C4-2B (cell line): ENCODE results near the gene GRM7.

Source experiments
- H3K27ac ChIP-seq: fragments of 450-650 bp; 2 replicates; pipeline ENCODE4 v1.5.1; 2017
- ZFX ChIP-seq: fragments of 450-650 bp; IDR thresholded peaks from 2 replicates; pipeline ENCODE4 v1.6.1; 2017
- TF ChIP-seq, protein P1 (sequence below): fragments of 450-650 bp; conservative IDR thresholded peaks from 2 replicates; pipeline ENCODE4 v1.5.1; 2017; ENCODE audit warnings: mild to moderate bottlenecking

The GRM7 gene

DNA sequence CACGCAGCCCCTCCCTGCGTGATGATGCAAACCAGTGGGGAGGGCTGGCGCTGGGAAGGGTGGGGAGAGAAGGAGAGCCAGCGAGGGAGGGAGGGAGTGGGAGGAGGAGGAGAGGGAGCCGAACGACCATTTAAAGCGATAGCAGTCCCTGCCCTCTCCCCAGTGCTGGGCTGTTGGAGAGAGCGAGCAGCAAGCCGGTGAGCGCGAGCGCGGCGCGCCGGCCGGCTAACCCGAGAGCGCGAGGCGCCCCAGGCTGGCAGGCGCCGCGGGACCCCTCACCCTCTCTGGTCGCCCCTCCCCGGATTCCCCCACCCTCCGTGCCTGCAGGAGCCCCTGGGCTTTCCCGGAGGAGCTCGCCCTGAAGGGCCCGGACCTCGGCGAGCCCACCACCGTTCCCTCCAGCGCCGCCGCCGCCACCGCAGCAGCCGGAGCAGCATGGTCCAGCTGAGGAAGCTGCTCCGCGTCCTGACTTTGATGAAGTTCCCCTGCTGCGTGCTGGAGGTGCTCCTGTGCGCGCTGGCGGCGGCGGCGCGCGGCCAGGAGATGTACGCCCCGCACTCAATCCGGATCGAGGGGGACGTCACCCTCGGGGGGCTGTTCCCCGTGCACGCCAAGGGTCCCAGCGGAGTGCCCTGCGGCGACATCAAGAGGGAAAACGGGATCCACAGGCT, at the start of gene GRM7:
TSS of gene GRM7 (plus strand) at position 162 of the 671 bp plus-strand sequence.
- no peak for TF ChIP-seq ZFX
- TF ChIP-seq, protein P1, sequence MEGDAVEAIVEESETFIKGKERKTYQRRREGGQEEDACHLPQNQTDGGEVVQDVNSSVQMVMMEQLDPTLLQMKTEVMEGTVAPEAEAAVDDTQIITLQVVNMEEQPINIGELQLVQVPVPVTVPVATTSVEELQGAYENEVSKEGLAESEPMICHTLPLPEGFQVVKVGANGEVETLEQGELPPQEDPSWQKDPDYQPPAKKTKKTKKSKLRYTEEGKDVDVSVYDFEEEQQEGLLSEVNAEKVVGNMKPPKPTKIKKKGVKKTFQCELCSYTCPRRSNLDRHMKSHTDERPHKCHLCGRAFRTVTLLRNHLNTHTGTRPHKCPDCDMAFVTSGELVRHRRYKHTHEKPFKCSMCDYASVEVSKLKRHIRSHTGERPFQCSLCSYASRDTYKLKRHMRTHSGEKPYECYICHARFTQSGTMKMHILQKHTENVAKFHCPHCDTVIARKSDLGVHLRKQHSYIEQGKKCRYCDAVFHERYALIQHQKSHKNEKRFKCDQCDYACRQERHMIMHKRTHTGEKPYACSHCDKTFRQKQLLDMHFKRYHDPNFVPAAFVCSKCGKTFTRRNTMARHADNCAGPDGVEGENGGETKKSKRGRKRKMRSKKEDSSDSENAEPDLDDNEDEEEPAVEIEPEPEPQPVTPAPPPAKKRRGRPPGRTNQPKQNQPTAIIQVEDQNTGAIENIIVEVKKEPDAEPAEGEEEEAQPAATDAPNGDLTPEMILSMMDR = no peak
- H3K27ac ChIP-seq = no peak within 1 kb of the TSS

DNA sequence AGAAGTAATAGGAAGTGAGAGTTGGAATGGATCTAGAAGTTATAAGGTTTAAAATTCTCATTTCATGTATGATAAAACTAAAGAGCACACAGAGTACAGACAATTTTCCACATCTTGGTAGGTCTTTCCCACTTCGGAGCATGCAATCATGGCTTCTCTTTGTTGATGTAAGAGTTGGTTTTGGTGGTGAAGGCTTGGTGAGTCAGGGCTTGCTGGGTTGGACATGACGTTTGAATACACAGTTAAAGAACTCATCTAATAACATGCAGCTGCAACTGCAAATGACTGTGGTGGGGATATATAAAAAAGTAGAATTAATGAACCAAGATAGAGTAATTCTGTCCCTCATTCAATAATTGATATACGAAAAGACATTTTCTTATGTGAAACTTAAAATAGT, 39.5 kb upstream of the GRM7 start:
- H3K27ac ChIP-seq = no peak overlapping the region
- no peak for TF ChIP-seq ZFX
- TF ChIP-seq, protein P1 = no peak

DNA sequence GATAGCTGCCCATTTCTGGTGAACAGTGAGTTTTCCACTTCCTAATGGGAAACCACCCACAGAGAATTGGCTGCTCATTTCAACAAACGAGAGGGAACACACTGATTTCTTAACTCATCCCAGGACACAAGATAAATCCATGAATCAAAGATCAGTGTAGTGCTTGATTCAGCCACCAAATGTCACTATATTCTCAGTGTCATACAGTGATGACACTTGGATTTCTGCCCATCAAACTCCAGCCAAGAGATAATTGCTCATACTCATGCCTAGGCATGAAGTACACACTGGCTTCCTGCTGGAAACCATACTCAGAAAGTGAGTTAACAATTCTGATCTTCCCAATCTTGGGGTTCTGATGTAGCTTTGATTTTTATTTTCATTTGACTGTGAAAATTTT, 35.4 kb upstream of the GRM7 start:
- no peak overlapping the region for H3K27ac ChIP-seq
- TF ChIP-seq, protein P1 = peak; percentile 60
- TF ChIP-seq ZFX = no peak

DNA sequence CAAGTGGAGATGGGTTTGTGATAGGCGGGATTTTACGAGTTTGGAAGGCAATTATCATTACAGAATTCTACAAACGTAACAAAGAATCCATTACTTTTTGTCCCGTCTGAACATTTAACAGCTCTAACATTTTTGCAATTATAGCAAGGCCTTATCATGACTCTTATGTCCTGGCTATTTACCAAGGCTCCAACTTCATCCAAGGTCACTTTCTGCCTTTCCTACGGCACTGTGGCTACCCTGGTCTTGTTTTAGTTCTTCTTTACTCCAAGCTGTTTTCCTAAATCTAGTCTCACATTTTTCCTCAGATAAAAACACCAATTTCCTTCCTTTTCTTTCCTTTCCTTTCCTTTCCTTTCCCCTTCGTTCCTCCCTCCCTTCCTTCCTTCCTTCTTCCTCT, 33.5 kb upstream of the GRM7 start:
- no peak overlapping the region for H3K27ac ChIP-seq
- TF ChIP-seq ZFX = no peak
- TF ChIP-seq, protein P1 = no peak

DNA sequence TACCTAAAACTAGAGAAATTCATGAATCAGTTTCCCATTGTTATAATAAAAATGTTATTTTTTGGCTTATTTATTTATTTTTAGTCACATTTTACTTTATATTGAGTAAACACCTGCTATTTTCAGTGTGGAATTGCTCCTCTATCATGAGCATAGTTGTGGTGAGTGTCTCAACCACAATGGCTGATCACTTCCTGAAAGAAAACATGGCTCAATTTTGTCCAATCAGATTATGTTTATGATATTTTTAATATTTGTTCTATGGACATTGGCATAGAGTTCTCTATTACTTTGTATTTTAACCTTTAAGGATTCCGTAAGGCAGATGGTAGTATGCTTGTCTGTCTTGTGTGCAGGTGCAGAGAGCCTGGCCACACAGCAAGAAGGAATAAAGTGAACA, 16.2 kb upstream of the GRM7 start:
- no peak for TF ChIP-seq ZFX
- TF ChIP-seq, protein P1 = no peak
- no peak overlapping the region for H3K27ac ChIP-seq

DNA sequence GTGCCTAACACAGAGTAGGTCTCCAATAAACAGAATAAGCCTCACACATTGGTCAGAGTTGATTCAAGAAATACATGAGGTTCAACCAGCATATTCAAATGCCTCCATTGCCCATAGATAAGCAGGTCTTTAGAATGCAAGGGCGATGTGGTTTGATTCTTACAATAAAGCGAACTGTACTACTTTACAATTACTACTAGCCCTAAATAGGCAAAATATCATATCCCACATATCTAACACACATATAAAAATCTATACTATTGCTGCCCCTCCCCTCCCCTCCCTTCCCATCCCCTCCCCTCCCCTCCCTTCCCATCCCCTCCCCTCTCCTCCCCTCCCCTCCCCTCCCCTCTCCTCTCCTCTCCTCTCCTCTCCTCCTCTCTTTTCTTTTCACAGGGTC, 6.7 kb upstream of the GRM7 start:
- H3K27ac ChIP-seq = no peak overlapping the region
- TF ChIP-seq, protein P1 = no peak
- TF ChIP-seq ZFX = no peak

DNA sequence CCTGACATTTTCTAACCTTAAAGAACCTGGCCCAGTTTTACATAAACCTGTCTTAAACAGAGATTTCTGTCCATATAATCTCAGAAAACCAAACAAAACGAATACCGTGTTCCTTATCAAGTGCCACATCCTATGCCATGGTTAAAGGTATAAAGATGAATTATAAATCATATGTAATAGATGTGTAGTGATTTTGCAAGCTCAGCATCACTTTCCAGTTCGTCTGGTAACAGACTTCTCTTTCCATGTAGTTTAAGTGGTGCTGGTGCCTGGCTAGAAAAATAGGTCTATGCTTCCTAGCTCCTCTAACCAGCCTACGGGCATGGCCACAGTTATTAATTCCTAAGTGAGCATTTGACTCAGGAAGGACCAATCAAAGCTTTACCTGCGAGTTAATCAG, 3.4 kb upstream of the GRM7 start:
- TF ChIP-seq, protein P1 = no peak
- TF ChIP-seq ZFX = no peak

More for the DNA sequence above, 3.4 kb upstream of the GRM7 start:
- H3K27ac ChIP-seq = no peak overlapping the region
